Large intestine (tissue), 3 donors: ENCODE results near the gene PIP5K1B. TPM values are rescaled to one million over a fixed set of nuclear protein-coding genes. Genes with fewer than 3 reads are reported as not detected.

ENCODE experiments used
- DNase-seq, 2 donors: peaks; one replicate each; pipeline versions ENCODE4 v3.0.0 to v3.0.0-alpha.2; 2013
- H3K27ac ChIP-seq: one replicate; pipeline ENCODE4 v1.5.1; 2013; ENCODE audit warnings: low read length
- H3K27me3 ChIP-seq: 2 replicates; pipeline ENCODE4 v1.6.1; 2013; ENCODE audit warnings: low read length; ENCODE audit not compliant: control insufficient read depth, insufficient read depth
- H3K36me3 ChIP-seq: 2 replicates; pipeline ENCODE4 v1.6.1; 2013; ENCODE audit warnings: low read length; ENCODE audit not compliant: control insufficient read depth, insufficient read depth
- H3K4me1 ChIP-seq: one replicate; pipeline ENCODE4 v1.6.1; 2013; ENCODE audit warnings: low read length; ENCODE audit not compliant: control insufficient read depth, insufficient read depth
- H3K4me3 ChIP-seq: one replicate; pipeline ENCODE4 v1.5.1; 2013; ENCODE audit warnings: low read length
- H3K9me3 ChIP-seq: one replicate; pipeline ENCODE4 v1.6.1; 2013; ENCODE audit warnings: mild to moderate bottlenecking, low read depth, low read length, moderate library complexity; ENCODE audit not compliant: control insufficient read depth
- WGBS: methylation state at CpG from one replicate; pipeline ENCODE4 v1.1.5; 2013; ENCODE audit warnings: low lambda C conversion rate; ENCODE audit not compliant: insufficient coverage; 5-methylcytosine and 5-hydroxymethylcytosine counted together
- polyA plus RNA-seq: library from polyadenylated mRNA; unstranded; fragments of 120-200 nt; gene quantifications from one replicate; pipeline ENCODE4 v1.2.1, GENCODE V29; 2013

Gene PIP5K1B
- polyA plus RNA-seq, 1 donor: 57.9 TPM

GRCh38 chr9:68997666-68998065 lies 292.6 kb downstream of the PIP5K1B start:
- peaks cover 35% of the 10 kb centered on the region for H3K36me3 ChIP-seq
- H3K4me1 ChIP-seq: no peaks in the 10 kb centered on the region
- H3K4me3 ChIP-seq: no peak overlapping the region
- WGBS: no CpG with 5 or more reads among the region's 3 CpGs
- no peaks in the 10 kb centered on the region for H3K27me3 ChIP-seq
- H3K27ac ChIP-seq: no peak overlapping the region
- no peak for DNase-seq
- H3K9me3 ChIP-seq: no peaks in the 10 kb centered on the region

GRCh38 chr9:68998385-68998784 lies 293.3 kb downstream of the PIP5K1B start:
- no peaks in the 10 kb centered on the region for H3K27me3 ChIP-seq
- no peak for DNase-seq
- H3K4me3 ChIP-seq: no peak overlapping the region
- peaks cover 33% of the 10 kb centered on the region for H3K36me3 ChIP-seq
- H3K27ac ChIP-seq: no peak overlapping the region
- no peaks in the 10 kb centered on the region for H3K4me1 ChIP-seq
- 85% methylated on average over 4 of the region's 4 CpGs for WGBS
- H3K9me3 ChIP-seq: no peaks in the 10 kb centered on the region

DNA sequence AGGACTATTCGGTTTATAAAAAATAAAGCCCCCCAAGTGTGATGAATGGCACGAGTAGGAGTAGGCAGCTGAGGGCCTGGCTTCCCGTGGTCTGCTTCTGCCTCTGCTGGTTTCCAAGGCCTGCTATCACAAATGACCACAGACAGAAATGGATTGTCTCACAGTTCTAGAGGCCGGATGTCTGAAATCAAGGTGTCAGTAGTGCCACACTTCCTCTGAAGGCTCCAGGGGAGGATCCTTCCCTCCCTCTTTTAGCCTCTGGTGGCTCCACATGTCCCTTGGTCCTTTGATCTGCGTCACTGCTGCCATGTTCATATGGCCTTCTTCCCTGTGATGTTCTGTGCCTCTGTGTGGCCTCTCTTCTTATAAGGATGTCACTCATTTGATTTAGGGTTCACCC lies 293.8 kb downstream of the PIP5K1B start:
- no peaks in the 10 kb centered on the region for H3K4me1 ChIP-seq
- no peaks in the 10 kb centered on the region for H3K27me3 ChIP-seq
- peaks cover 31% of the 10 kb centered on the region for H3K36me3 ChIP-seq
- H3K9me3 ChIP-seq: no peaks in the 10 kb centered on the region
- H3K27ac ChIP-seq: no peak overlapping the region
- no peak overlapping the region for H3K4me3 ChIP-seq
- no CpG with 5 or more reads among the region's 5 CpGs for WGBS
- no peak for DNase-seq

DNA sequence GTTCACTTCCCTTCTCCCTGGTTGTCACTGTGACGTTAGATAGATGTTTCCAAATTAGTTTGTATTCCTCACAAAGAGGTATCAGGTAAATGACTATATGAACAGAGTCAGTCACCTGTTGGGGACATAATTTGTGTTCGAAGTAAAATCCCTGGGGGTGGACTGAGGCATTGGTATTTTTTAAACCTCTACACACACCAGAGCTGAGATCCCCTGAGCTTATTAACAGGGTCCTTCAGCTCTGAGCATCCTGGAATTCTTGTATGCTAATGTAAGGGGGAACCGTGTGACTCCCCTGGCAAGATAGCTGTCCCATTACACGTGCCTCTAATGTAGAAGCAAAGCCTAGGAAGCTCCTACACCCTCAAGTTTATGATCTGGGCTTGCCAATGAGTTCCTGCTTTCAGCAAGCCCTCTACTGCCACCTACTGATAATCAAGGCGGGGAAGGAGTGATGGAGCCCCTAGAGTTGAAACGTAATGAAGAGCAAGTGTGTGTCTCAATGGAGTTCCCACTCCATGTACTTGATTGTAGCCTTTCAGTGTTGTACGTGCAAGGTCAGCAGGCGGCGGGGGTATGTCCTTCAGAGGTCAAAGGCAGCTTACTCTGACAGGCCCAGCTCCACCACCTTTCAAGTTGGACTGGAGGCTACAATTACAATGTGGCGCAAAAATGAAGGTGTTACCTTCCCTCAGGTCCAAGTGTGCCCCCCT lies 294.5 kb downstream of the PIP5K1B start:
- Histone ChIP-seq H3K9me3 (no peaks in the 10 kb centered on the region), H3K36me3 (peaks cover 34% of the 10 kb centered on the region), H3K27me3 (no peaks in the 10 kb centered on the region), H3K27ac (no peak overlapping the region), H3K4me3 (no peak overlapping the region), H3K4me1 (no peaks in the 10 kb centered on the region)
- peak; percentile 49 to 60 for DNase-seq
- WGBS: no CpG with 5 or more reads among the region's 10 CpGs

DNA sequence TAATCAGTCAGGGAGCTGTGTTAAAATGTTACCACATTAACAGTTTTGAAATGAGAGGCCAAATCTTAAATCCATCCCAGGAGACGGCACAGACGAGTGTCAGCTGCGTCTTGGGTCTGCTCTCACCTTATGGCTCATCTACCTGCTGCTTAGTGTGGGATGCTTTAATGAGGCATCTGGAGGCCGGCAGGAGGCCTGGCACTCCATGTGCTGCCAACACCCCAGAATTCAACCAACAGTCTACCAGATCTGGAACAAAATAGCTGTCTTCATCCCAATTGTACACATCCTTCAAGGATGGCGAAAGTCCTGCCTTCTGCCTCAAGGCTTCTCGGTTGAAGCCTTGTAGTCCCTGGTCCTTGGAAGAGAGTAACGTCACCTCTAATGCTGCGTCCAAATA lies 296.9 kb downstream of the PIP5K1B start:
- no peak for DNase-seq
- H3K9me3 ChIP-seq: no peaks in the 10 kb centered on the region
- H3K27me3 ChIP-seq: no peaks in the 10 kb centered on the region
- H3K36me3 ChIP-seq: peaks cover 34% of the 10 kb centered on the region
- WGBS: 100% methylated on average over 1 of the region's 8 CpGs
- no peak overlapping the region for H3K27ac ChIP-seq
- H3K4me3 ChIP-seq: no peak overlapping the region
- no peaks in the 10 kb centered on the region for H3K4me1 ChIP-seq

GRCh38 chr9:69003051-69003450 lies 298.0 kb downstream of the PIP5K1B start:
- 86% methylated on average over 7 of the region's 8 CpGs for WGBS
- Histone ChIP-seq H3K27me3 (no peaks in the 10 kb centered on the region), H3K36me3 (peaks cover 40% of the 10 kb centered on the region), H3K4me1 (no peaks in the 10 kb centered on the region), H3K27ac (no peak overlapping the region), H3K4me3 (no peak overlapping the region), H3K9me3 (no peaks in the 10 kb centered on the region)
- no peak for DNase-seq

- peaks cover 35% of the 10 kb centered on the region for H3K36me3 ChIP-seq
- no peak overlapping the region for H3K27ac ChIP-seq
- H3K9me3 ChIP-seq: no peaks in the 10 kb centered on the region
- no peaks in the 10 kb centered on the region for H3K4me1 ChIP-seq
- no peaks in the 10 kb centered on the region for H3K27me3 ChIP-seq
- no CpG with 5 or more reads among the region's 2 CpGs for WGBS
- no peak for DNase-seq
- no peak overlapping the region for H3K4me3 ChIP-seq
These were observed 299.8 kb downstream of the PIP5K1B start for GRCh38 chr9:69004836-69005235.

DNA sequence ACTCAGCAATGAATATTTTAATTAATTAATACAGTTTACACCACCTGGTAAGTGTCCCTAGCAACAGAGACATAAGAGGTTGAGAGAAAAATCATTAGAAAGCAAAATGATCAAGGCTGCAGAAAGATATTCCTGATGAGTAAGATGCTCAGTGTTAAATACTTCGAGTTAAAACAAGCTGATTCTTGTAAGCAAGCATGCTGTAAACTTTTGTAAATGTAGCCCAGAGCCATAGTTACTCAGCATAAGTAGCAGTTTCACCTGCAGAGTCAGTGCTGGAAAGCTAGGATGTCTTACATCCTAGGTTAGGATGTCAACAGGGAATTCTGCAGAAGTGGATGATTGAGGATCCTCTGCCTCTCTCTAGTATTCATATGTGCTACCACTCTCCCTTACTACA lies 304.7 kb downstream of the PIP5K1B start:
- no peak overlapping the region for H3K27ac ChIP-seq
- H3K36me3 ChIP-seq: peaks cover 17% of the 10 kb centered on the region
- no peaks in the 10 kb centered on the region for H3K27me3 ChIP-seq
- no peak for DNase-seq
- H3K4me3 ChIP-seq: no peak overlapping the region
- H3K4me1 ChIP-seq: no peaks in the 10 kb centered on the region
- WGBS: no CpG with 5 or more reads among the region's 1 CpG
- H3K9me3 ChIP-seq: peaks cover 7% of the 10 kb centered on the region

GRCh38 chr9:69012696-69013381 lies 307.8 kb downstream of the PIP5K1B start:
- DNase-seq: no peak
- H3K9me3 ChIP-seq: peaks cover 7% of the 10 kb centered on the region
- H3K4me1 ChIP-seq: no peaks in the 10 kb centered on the region
- no peak overlapping the region for H3K27ac ChIP-seq
- H3K27me3 ChIP-seq: no peaks in the 10 kb centered on the region
- WGBS: no CpG with 5 or more reads among the region's 18 CpGs
- H3K36me3 ChIP-seq: peaks cover 12% of the 10 kb centered on the region
- H3K4me3 ChIP-seq: no peak overlapping the region

DNA sequence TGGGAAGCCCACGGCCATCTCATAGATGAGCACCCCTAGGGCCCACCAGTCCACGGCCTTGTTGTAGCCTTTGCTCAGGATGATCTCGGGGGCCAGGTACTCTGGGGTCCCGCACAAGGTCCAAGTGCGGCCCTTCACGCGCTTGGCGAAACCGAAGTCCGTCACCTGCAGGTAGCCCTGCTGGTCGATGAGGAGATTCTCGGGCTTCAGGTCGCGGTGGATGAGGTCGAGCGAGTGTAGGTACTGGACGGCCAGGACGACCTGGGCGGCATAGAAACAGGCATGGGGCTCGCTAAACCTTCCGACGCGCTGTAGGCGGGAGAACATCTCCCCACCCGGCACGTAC lies 308.3 kb downstream of the PIP5K1B start:
- no peaks in the 10 kb centered on the region for H3K4me1 ChIP-seq
- no peak overlapping the region for H3K4me3 ChIP-seq
- no CpG with 5 or more reads among the region's 26 CpGs for WGBS
- H3K36me3 ChIP-seq: peaks cover 7% of the 10 kb centered on the region
- H3K27me3 ChIP-seq: no peaks in the 10 kb centered on the region
- DNase-seq: no peak
- H3K27ac ChIP-seq: no peak overlapping the region
- H3K9me3 ChIP-seq: peaks cover 7% of the 10 kb centered on the region

GRCh38 chr9:69014013-69014412 lies 309.0 kb downstream of the PIP5K1B start, which contains the start of gene PRKACG:
TSS of gene PRKACG (minus strand) at chr9:69014113. CDS start at chr9:69014092, 21 bp downstream.
- WGBS: no CpG with 5 or more reads among the region's 29 CpGs
- Histone ChIP-seq H3K27ac (no peak within 1 kb of the TSS), H3K9me3 (peaks cover 7% of the 10 kb centered on the region), H3K36me3 (peaks cover 6% of the 10 kb centered on the region), H3K4me1 (no peaks in the 10 kb centered on the region), H3K27me3 (no peaks in the 10 kb centered on the region), H3K4me3 (no peak within 1 kb of the TSS)
- no peak for DNase-seq
